ENCODE measurements around the gene GRK4.

- TF ChIP-seq CTCF (IDR thresholded peaks at IDR 0.05; ENCODE audit: low read depth, low read length) (no peak), POLR2A (IDR thresholded peaks at IDR 0.05; ENCODE audit: extremely low read depth, insufficient read length) (no peak), MYC (IDR thresholded peaks at IDR 0.05; ENCODE audit: low read depth, low read length) (no peak), MAX (IDR thresholded peaks at IDR 0.05; ENCODE audit: low read depth, low read length) (no peak)
Observed at GRCh38 chr4:2924286-2924685, 39.1 kb upstream of the GRK4 start.

All from NB4 (cell line).